ENCODE measurements around the gene SCAPER. TPM values are rescaled to one million over a fixed set of nuclear protein-coding genes. Genes with fewer than 3 reads are reported as not detected.

SCAPER gene
- polyA plus RNA-seq, 4 donors = 21.6 to 29.0 (median 26.0) TPM

DNA sequence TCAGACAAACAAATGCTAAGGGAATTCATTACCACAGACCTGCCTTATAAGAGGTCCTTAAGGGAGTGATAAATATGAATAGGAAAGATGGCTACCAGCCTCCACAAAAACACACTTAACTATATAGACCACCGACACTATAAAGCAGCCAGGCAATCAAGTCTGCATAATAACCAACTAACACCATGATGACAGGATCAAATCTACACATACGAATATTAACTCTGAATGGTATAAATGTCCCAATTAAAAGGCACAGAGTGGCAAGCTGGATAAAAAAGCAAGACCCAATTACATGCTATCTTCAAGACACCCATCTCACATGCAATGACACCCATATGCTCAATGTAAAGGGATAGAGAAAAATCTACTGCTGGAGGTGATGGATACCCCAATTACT is 221.1 kb downstream of the SCAPER start:
- DNase-seq (ENCODE audit: low read depth in 4 of 4, low spot score in 3 of 4) = no peak

DNA sequence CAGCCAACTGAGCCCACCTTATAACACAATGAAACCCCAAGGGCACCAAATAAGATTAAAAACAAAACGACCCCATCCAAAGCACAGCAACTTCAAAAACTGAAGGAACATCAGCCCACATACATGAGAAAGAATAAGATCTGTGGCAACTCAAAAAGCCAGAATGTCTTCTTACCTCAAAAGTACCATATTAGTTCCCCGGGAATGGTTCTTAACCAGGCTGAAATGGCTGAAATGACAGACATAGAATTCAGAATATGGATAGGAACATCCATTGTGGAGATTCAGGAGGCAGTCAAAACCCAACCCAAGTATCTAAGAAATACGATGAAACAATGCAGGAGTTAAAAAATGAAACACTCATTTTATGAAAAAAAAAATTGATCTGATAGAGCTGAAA is 222.3 kb downstream of the SCAPER start:
- no peak for DNase-seq (ENCODE audit: low read depth in 4 of 4, low spot score in 3 of 4)

GRCh38 chr15:76682259-76682658 is 222.9 kb downstream of the SCAPER start:
- no peak for DNase-seq (ENCODE audit: low read depth in 4 of 4, low spot score in 3 of 4)

GRCh38 chr15:76678766-76679165 is 226.4 kb downstream of the SCAPER start:
- no peak for DNase-seq (ENCODE audit: low read depth in 4 of 4, low spot score in 3 of 4)

GRCh38 chr15:76674883-76675282 is 230.3 kb downstream of the SCAPER start:
- no peak for DNase-seq (ENCODE audit: low read depth in 4 of 4, low spot score in 3 of 4)

GRCh38 chr15:76669521-76670207 is 235.5 kb downstream of the SCAPER start:
- no peak for DNase-seq (ENCODE audit: low read depth in 4 of 4, low spot score in 3 of 4)

DNA sequence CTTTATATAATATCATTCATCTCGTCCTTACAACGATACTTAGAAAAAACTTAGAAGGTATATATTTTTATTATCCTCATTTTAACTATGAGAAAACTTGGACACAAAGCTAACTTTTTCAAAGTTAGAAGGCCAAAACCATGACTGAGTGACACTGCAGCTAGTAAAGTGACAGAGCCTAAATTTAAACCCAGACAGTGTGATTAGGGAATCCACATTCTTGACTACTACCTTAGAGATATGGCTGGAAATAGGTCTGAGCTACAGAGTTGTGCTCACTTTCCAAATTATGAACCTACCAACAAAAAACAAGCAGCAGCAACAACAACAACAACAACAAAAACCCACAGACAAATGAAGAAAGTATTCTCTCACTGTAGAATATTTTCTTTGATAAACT is 236.2 kb downstream of the SCAPER start:
- DNase-seq (ENCODE audit: low read depth in 4 of 4, low spot score in 3 of 4) = no peak

GRCh38 chr15:76667943-76668715 is 237.0 kb downstream of the SCAPER start:
- DNase-seq (ENCODE audit: low read depth in 4 of 4, low spot score in 3 of 4) = no peak

DNA sequence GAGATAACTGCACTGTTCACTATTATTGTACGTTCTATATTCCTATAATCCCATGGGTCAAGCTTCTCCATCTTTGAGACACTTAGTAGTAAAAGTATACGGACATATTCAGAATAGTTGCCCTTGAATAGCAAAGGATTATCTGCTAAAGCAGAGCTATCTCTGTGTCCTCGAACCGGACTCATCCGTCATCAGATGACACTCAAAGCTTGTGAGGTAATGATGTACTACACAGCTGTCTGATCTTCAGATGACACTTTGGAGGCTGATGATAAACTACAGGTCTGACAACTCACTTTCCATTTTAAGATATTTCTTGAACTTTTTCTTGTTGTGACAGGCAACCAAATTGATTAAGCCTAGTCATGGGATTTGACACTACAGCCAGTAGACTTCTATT is 240.2 kb downstream of the SCAPER start:
- no peak for DNase-seq (ENCODE audit: low read depth in 4 of 4, low spot score in 3 of 4)

DNA sequence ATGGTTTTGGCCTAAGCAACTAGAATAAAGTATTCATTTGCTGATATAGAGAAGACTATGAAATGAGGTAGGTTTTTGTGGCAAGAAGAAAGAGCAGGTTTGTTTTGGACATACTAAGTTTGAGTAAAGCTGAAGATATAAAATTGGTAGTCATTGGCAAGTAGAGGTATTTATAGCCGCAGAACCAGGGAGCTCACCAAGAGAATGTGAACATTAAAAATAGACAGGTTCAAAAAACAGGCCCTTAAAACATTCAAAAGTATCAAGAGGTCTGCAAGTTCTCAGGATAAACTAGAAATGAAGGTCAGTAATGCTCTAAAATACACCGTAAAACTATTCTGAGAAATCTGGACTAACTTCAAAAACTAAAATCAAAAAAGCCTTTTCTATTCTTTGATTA is 240.7 kb downstream of the SCAPER start:
- DNase-seq (ENCODE audit: low read depth in 4 of 4, low spot score in 3 of 4) = no peak

DNA sequence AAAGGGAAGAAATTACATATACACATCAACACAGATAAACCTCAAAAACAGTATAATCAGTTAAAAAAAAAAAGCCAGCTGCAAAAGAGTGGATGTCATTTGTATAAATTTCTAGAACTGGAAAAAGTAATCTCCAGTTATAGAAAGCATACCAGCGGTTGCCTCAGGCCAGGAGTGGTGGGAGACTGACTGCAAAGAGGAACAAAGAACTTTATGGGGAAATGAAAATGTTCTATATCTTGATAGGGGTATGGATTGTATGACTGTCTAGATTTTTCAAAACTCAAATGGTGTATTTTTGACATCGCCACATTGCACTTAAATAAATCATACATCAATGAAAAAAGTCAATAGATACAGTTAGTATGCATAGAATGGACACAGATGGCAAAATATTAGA is 241.6 kb downstream of the SCAPER start:
- DNase-seq (ENCODE audit: low read depth in 4 of 4, low spot score in 3 of 4) = no peak

GRCh38 chr15:76648732-76649444 is 256.3 kb downstream of the SCAPER start:
- no peak for DNase-seq (ENCODE audit: low read depth in 4 of 4, low spot score in 3 of 4)

DNA sequence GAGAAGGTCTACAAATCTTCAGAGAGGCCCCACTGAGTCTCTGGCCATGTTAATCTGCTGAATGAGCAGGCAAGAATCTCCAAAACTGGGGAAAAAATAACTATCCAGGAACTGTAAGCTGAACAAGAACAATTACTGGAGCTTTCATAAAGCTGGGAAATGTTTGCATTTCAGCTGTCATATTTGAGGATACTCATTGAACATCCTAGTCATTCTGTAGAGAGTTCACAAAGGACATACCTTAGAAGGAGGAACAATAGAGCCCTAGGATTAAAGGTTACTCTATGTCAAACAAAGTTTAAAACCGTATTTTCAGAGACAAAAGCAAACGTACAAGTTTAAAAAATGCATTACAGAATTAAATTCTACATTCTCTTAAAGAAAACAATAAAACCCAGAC is 257.5 kb downstream of the SCAPER start:
- DNase-seq (ENCODE audit: low read depth in 4 of 4, low spot score in 3 of 4) = no peak

DNA sequence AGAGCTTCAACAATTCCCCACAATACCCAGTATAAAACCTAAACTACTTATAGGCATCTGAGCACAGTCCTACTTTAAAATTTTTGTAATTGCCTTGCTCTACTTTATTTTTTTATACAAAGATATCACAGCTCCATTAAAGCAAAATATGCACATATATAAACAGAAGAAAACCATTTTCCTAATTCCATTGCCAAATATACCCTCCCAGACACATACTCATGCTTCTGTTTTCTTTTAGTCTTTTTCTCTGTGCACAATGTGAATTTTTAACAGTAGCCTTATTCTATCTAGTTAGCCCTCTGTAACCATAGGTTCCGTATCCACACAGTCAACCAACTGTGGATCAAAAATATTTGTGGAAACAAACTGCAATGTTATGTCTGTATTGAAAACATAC is 260.5 kb downstream of the SCAPER start:
- no peak for DNase-seq (ENCODE audit: low read depth in 4 of 4, low spot score in 3 of 4)

DNA sequence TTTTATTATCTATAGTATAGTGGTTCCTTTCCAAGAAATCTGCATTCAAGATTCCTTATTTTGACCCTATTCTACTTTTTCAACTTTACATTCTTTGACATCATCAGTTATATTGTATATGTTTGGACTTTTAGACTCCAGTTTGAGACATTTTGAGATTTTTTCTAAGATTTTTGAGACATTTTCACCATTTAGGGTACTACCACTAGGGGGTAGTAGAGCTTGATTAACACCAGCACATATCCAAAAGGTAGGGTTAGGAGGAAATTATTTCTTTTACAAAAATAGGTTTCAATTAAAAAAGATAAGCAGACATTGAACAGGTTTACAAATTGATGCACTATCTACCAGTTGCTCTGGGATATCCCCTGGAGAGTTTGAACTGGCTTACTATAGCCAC is 262.5 kb downstream of the SCAPER start:
- DNase-seq (ENCODE audit: low read depth in 4 of 4, low spot score in 3 of 4) = no peak

DNA sequence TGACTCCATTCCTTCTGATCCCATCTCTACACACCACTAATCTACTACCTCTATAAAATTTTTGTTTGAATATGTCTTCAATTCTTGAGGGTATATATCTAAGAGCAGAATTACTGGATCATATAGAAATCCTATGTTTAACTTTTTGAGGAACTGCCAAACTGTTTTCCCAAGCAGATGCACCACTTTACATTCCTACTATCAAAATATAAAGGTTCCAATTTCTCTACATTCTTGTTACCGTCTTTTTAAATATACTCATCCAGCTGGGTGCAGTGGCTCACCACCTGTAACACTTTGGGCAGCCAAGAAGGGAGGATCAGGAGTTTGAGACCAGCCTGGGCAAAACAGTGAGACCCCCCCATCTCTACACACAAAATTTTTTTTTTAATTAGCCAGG is 268.0 kb downstream of the SCAPER start:
- DNase-seq (ENCODE audit: low read depth in 4 of 4, low spot score in 3 of 4) = no peak

DNA sequence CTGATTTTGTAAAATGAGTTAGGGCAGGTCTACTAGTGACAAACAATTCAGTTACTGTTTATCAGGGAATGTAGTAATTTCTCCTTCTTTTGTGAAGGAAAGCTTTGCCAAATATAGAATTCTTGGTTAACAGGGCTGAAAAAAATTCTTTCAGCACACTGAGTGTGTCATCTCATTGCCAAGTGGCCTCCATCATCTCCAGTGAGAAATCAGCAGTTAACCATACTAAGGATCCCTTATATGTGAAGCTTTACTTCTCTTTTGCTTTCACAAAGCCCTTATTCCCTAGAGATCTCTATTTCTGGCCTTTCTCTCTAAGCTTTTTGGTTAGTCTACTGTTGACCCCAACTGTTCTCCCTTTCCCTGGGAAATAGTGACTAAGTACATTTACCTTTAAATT is 269.1 kb downstream of the SCAPER start:
- DNase-seq (ENCODE audit: low read depth in 4 of 4, low spot score in 3 of 4) = no peak

DNA sequence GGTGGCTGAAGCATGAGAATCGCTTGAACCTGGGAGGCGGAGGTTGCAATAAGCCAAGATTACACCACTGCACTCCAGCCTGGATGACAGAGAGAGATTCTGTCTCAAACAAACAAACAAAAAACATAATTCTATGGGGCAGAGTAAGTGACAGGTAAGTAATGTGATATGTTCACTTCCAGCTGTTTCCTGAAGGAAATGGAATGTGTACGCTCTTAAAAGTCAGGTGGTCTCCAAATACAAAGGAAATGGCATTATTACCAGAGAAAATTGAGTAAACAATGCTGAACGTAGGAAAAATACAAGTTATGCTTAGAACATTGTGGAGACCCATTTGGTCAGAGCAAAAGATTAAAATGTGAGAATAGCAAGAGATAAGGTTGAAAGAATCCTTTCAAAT is 278.5 kb downstream of the SCAPER start:
- DNase-seq (ENCODE audit: low read depth in 4 of 4, low spot score in 3 of 4) = no peak

- DNase-seq (ENCODE audit: low read depth in 4 of 4, low spot score in 3 of 4) = no peak
Measured at GRCh38 chr15:76625267-76625666, 279.9 kb downstream of the SCAPER start.

DNA sequence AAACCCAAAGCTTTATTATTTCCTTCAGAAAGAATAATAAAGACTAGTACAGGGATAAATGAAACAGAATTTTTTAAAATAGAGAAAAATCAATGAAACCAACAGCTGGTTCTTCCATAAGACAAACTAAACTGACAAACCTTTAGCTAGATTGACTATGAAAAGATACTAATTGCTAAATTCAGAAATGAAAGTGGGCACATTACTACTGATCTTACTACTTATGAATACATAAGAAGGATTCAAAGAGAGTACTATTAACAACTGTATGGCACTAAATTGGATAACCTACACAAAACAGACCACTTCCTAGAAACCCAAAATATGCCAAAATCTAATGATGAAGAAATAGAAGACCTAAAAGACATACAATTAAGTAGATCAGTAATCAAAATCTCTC is 290.4 kb downstream of the SCAPER start:
- no peak for DNase-seq (ENCODE audit: low read depth in 4 of 4, low spot score in 3 of 4)

- no peak for DNase-seq (ENCODE audit: low read depth in 4 of 4, low spot score in 3 of 4)
Measured at GRCh38 chr15:76588811-76589747, 316.1 kb downstream of the SCAPER start.

All from left renal pelvis (tissue), 4 donors.